ENCODE measurements around the gene ABCA2. TPM values are rescaled to one million over a fixed set of nuclear protein-coding genes. Genes with fewer than 3 reads are reported as not detected.

ABCA2 gene
- total RNA-seq, 1 experiment from 2014 or later, result 114 TPM

GRCh38 chr9:136977649-136978072 is 50.4 kb downstream of the ABCA2 start:
- Histone ChIP-seq H3K27me3 (ENCODE audit: insufficient read depth, low read length) (no peaks in the 10 kb centered on the region), H4K20me1 (ENCODE audit: insufficient read depth) (no peaks in the 10 kb centered on the region), H3K9ac (ENCODE audit: low read length) (peak overlapping the region; percentile 40; the same call in 1 of the 2 replicates), H3K4me2 (ENCODE audit: low read length) (peak overlapping the region; percentile 67), H3K36me3 (ENCODE audit: control insufficient read depth in 1 of 2, insufficient read depth in 2 of 2, low read length in 2 of 2) (no peaks in the 10 kb centered on the region), H3K27ac (ENCODE audit: low read depth, low read length) (peak overlapping the region; percentile 51; the same call in 1 of the 2 replicates), H3K79me2 (ENCODE audit: insufficient read depth, low read length) (no peaks in the 10 kb centered on the region), H2AFZ (ENCODE audit: low read depth, low read length, poor library complexity, severe bottlenecking) (no peak overlapping the region), H3K9me3 (ENCODE audit: control insufficient read depth in 1 of 2, insufficient read depth in 1 of 2, low read depth in 1 of 2, low read length in 2 of 2) (no peaks in the 10 kb centered on the region), H3K9me2 (ENCODE audit: insufficient read depth) (no peaks in the 10 kb centered on the region), H3K4me1 (ENCODE audit: control insufficient read depth in 1 of 2, insufficient read depth in 2 of 2, low read length in 2 of 2) (peaks cover 2 to 32% of the 10 kb centered on the region in 2 experiments; a peak in 3 of 4 replicates), H3K4me3 (replicated peaks in 1 of 2; ENCODE audit: low read depth in 1 of 2, low read length in 2 of 2) (peak overlapping the region in 1 of 2 experiments; percentile 46; a peak in 3 of 4 replicates)
- POLR2A ChIA-PET, result interaction anchor here (0.6 to 1.4 kb wide), 4 partner anchors 8 to 482 kb away, joined by 3 to 6 read pairs (median 6); partner anchors contain the start of gene PAXX
- RAD21 ChIA-PET (ENCODE audit: low non-redundant PET in 1 of 2, low total read pairs in 2 of 2, uncharacterized antibody in 2 of 2, unreplicated experiment in 2 of 2), result no interaction called here
- CTCF ChIA-PET, result interaction anchor here (1.0 to 3.0 kb wide), 5 partner anchors 13 to 104 kb away, joined by 3 to 11 read pairs (median 6); no protein-coding TSS in a partner anchor
- DNase-seq (ENCODE audit: low read depth, low spot score) (no peak), ATAC-seq (no peak)
- intact Hi-C loops (cut with micrococcal nuclease), result no loop called here
- BruUV-seq (replicated peaks), result no TSS peak
- TF ChIP-seq ELF1 (IDR thresholded peaks at IDR 0.05; ENCODE audit: borderline replicate concordance, low read depth) (no peak), POLR2AphosphoS5 (IDR thresholded peaks at IDR 0.05; ENCODE audit: low read depth, low read length) (no peak), YY1 (IDR thresholded peaks at IDR 0.05; ENCODE audit: extremely low read depth, insufficient replicate concordance, low read depth, low read length) (no peak), EGR1 (IDR thresholded peaks at IDR 0.05; ENCODE audit: low read depth) (no peak), ZNF274 (IDR thresholded peaks at IDR 0.05; ENCODE audit: low read depth, low read length) (no peak), RAD21 (IDR thresholded peaks at IDR 0.05; ENCODE audit: low read depth) (no peak), FOSL1 (IDR thresholded peaks at IDR 0.05; ENCODE audit: low read depth) (no peak), ZFX (IDR thresholded peaks at IDR 0.05) (no peak)

GRCh38 chr9:136977223-136977622 is 50.8 kb downstream of the ABCA2 start, which contains the start of gene PTGDS:
TSS of gene PTGDS (plus strand) at chr9:136977504. CDS start at chr9:136977579, 75 bp downstream.
- Histone ChIP-seq H3K27ac (ENCODE audit: low read depth, low read length) (peak within 1 kb of the TSS; percentile 51; the same call in 1 of the 2 replicates), H3K4me2 (ENCODE audit: low read length) (peak within 1 kb of the TSS; percentile 67), H4K20me1 (ENCODE audit: insufficient read depth) (no peaks in the 10 kb centered on the region), H3K4me1 (ENCODE audit: control insufficient read depth in 1 of 2, insufficient read depth in 2 of 2, low read length in 2 of 2) (peaks cover 2 to 32% of the 10 kb centered on the region in 2 experiments; a peak in 3 of 4 replicates), H3K4me3 (replicated peaks in 1 of 2; ENCODE audit: low read depth in 1 of 2, low read length in 2 of 2) (peak within 1 kb of the TSS; percentile 24 to 46; a peak in 3 of 4 replicates), H3K9ac (ENCODE audit: low read length) (peak within 1 kb of the TSS; percentile 40; the same call in 1 of the 2 replicates), H2AFZ (ENCODE audit: low read depth, low read length, poor library complexity, severe bottlenecking) (no peak within 1 kb of the TSS), H3K36me3 (ENCODE audit: control insufficient read depth in 1 of 2, insufficient read depth in 2 of 2, low read length in 2 of 2) (no peaks in the 10 kb centered on the region), H3K9me2 (ENCODE audit: insufficient read depth) (no peaks in the 10 kb centered on the region), H3K79me2 (ENCODE audit: insufficient read depth, low read length) (no peaks in the 10 kb centered on the region), H3K9me3 (ENCODE audit: control insufficient read depth in 1 of 2, insufficient read depth in 1 of 2, low read depth in 1 of 2, low read length in 2 of 2) (no peaks in the 10 kb centered on the region), H3K27me3 (ENCODE audit: insufficient read depth, low read length) (no peaks in the 10 kb centered on the region)
- ChIA-PET POLR2A (no interaction called here), RAD21 (ENCODE audit: low non-redundant PET in 1 of 2, low total read pairs in 2 of 2, uncharacterized antibody in 2 of 2, unreplicated experiment in 2 of 2) (no interaction called here), CTCF (interaction anchor here (3.0 kb wide), 1 partner anchor 52 kb away, joined by 11 read pairs; no protein-coding TSS in a partner anchor)
- ATAC-seq, result no peak
- DNase-seq (ENCODE audit: low read depth, low spot score), result no peak
- no TSS peak for BruUV-seq (replicated peaks)
- intact Hi-C loops (cut with micrococcal nuclease), result no loop called here
- TF ChIP-seq ELF1 (IDR thresholded peaks at IDR 0.05; ENCODE audit: borderline replicate concordance, low read depth) (no peak), EZH2phosphoT487 (IDR thresholded peaks at IDR 0.05; ENCODE audit: borderline replicate concordance) (no peak), EGR1 (IDR thresholded peaks at IDR 0.05; ENCODE audit: low read depth) (no peak), SP1 (IDR thresholded peaks at IDR 0.05; ENCODE audit: low read depth) (no peak), POLR2AphosphoS5 (IDR thresholded peaks at IDR 0.05; ENCODE audit: low read depth, low read length) (no peak), RAD21 (IDR thresholded peaks at IDR 0.05; ENCODE audit: low read depth) (no peak), POLR2A (IDR thresholded peaks at IDR 0.05; ENCODE audit: borderline replicate concordance, extremely low read depth, insufficient read depth, insufficient read length) (no peak), REST (IDR thresholded peaks at IDR 0.05; ENCODE audit: low read depth) (no peak)
- TF ChIP-seq, protein P1, sequence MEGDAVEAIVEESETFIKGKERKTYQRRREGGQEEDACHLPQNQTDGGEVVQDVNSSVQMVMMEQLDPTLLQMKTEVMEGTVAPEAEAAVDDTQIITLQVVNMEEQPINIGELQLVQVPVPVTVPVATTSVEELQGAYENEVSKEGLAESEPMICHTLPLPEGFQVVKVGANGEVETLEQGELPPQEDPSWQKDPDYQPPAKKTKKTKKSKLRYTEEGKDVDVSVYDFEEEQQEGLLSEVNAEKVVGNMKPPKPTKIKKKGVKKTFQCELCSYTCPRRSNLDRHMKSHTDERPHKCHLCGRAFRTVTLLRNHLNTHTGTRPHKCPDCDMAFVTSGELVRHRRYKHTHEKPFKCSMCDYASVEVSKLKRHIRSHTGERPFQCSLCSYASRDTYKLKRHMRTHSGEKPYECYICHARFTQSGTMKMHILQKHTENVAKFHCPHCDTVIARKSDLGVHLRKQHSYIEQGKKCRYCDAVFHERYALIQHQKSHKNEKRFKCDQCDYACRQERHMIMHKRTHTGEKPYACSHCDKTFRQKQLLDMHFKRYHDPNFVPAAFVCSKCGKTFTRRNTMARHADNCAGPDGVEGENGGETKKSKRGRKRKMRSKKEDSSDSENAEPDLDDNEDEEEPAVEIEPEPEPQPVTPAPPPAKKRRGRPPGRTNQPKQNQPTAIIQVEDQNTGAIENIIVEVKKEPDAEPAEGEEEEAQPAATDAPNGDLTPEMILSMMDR (IDR thresholded peaks at IDR 0.05 in 2 of 3, conservative IDR thresholded peaks at IDR 0.05 in 1 of 3; ENCODE audit: borderline replicate concordance in 1 of 3, insufficient read depth in 1 of 3, low read depth in 2 of 3, low read length in 2 of 3), result no peak
- TF ChIP-seq, protein P2, sequence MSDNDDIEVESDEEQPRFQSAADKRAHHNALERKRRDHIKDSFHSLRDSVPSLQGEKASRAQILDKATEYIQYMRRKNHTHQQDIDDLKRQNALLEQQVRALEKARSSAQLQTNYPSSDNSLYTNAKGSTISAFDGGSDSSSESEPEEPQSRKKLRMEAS (IDR thresholded peaks at IDR 0.05), result no peak

Data from HCT116 (cell line).